Ishikawa (cell line): ENCODE results near the gene FIGN.

ENCODE experiments used
- CEBPB ChIP-seq: IDR thresholded peaks from 2 replicates; pipeline ENCODE4 v1.6.1; 2012
- CREB1 ChIP-seq: IDR thresholded peaks from 2 replicates; pipeline ENCODE4 v1.6.1; 2012; ENCODE audit warnings: low read depth
- EGR1 ChIP-seq: IDR thresholded peaks from 2 replicates; pipeline ENCODE4 v1.6.1; 2012
- EP300 ChIP-seq: IDR thresholded peaks from 2 replicates; pipeline ENCODE4 v1.6.1; 2012; ENCODE audit warnings: borderline replicate concordance
- FOXM1 ChIP-seq: IDR thresholded peaks from 2 replicates; pipeline ENCODE4 v1.6.1; 2012; ENCODE audit warnings: low read depth, borderline replicate concordance
- NFIC ChIP-seq: IDR thresholded peaks from 2 replicates; pipeline ENCODE4 v1.6.1; 2012
- RAD21 ChIP-seq: IDR thresholded peaks from 2 replicates; pipeline ENCODE4 v1.6.1; 2012; ENCODE audit warnings: low read depth
- TAF1 ChIP-seq: IDR thresholded peaks from 2 replicates; pipeline ENCODE4 v1.6.1; 2012; ENCODE audit warnings: low read depth, mild to moderate bottlenecking
- TCF12 ChIP-seq: IDR thresholded peaks from 2 replicates; pipeline ENCODE4 v1.6.1; 2012; ENCODE audit warnings: low read depth
- TEAD4 ChIP-seq: IDR thresholded peaks from 2 replicates; pipeline ENCODE4 v1.6.1; 2012
- USF1 ChIP-seq: IDR thresholded peaks from 2 replicates; pipeline ENCODE4 v1.6.1; 2012
- YY1 ChIP-seq: IDR thresholded peaks from 2 replicates; pipeline ENCODE4 v1.6.1; 2012; ENCODE audit warnings: low read depth
- ZBTB7A ChIP-seq: IDR thresholded peaks from 2 replicates; pipeline ENCODE4 v1.6.1; 2012; ENCODE audit warnings: low read depth
- TF ChIP-seq, protein P1 (sequence below): IDR thresholded peaks from 2 replicates; pipeline ENCODE4 v1.6.1; 2012
- TF ChIP-seq, protein P2 (sequence below): IDR thresholded peaks from 2 replicates; pipeline ENCODE4 v1.6.1; 2012; ENCODE audit warnings: low read depth, mild to moderate bottlenecking

FIGN gene

DNA sequence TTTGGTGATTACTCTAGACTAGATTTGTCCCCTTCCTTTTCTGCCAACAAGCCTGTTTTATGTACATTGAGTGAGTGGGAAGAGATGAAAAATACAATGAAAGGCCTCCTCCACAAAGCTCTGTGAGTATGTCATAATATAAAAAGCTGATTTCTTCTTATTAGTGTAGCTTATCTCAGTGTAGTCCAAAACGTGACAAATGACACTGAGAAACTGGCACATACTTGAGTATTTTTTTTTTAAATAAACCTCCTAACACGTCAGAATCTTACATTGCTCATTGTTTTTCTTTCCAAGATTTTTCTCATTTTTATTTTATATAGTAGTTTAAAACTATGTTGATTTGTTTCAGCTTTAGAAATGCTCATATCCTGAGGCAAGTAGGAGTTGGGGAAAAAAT lies 17.9 kb upstream of the FIGN start:
- TF ChIP-seq TCF12: no peak
- no peak for TF ChIP-seq FOXM1
- no peak for TF ChIP-seq TEAD4
- no peak for TF ChIP-seq ZBTB7A
- no peak for TF ChIP-seq EP300
- no peak for TF ChIP-seq CREB1
- TF ChIP-seq, protein P1, sequence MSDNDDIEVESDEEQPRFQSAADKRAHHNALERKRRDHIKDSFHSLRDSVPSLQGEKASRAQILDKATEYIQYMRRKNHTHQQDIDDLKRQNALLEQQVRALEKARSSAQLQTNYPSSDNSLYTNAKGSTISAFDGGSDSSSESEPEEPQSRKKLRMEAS: no peak
- TF ChIP-seq NFIC: no peak
- no peak for TF ChIP-seq YY1
- TF ChIP-seq, protein P2, sequence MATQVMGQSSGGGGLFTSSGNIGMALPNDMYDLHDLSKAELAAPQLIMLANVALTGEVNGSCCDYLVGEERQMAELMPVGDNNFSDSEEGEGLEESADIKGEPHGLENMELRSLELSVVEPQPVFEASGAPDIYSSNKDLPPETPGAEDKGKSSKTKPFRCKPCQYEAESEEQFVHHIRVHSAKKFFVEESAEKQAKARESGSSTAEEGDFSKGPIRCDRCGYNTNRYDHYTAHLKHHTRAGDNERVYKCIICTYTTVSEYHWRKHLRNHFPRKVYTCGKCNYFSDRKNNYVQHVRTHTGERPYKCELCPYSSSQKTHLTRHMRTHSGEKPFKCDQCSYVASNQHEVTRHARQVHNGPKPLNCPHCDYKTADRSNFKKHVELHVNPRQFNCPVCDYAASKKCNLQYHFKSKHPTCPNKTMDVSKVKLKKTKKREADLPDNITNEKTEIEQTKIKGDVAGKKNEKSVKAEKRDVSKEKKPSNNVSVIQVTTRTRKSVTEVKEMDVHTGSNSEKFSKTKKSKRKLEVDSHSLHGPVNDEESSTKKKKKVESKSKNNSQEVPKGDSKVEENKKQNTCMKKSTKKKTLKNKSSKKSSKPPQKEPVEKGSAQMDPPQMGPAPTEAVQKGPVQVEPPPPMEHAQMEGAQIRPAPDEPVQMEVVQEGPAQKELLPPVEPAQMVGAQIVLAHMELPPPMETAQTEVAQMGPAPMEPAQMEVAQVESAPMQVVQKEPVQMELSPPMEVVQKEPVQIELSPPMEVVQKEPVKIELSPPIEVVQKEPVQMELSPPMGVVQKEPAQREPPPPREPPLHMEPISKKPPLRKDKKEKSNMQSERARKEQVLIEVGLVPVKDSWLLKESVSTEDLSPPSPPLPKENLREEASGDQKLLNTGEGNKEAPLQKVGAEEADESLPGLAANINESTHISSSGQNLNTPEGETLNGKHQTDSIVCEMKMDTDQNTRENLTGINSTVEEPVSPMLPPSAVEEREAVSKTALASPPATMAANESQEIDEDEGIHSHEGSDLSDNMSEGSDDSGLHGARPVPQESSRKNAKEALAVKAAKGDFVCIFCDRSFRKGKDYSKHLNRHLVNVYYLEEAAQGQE: no peak
- no peak for TF ChIP-seq EGR1
- TF ChIP-seq CEBPB: no peak
- no peak for TF ChIP-seq RAD21
- no peak for TF ChIP-seq TAF1
- no peak for TF ChIP-seq USF1

DNA sequence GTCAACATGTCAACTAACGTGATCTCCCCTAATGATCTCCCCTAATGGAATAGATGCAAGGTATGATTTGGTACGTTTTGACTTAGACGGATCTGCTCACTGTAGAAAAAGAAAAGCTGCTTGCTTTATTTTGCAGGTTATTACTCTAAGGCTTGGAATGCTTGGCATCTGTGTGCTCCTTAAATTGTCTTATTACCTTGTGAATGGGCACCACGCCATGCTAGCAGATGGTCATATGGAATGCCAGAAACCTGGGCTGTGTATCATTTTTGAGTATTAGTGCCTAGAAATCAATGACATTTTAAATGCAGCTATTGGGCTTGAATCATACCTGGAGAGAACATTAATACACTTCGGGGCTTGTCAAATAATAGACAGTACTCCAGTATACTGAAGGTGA lies 16.5 kb upstream of the FIGN start:
- TF ChIP-seq EP300: peak; percentile 68; the same call in 1 of the 2 replicates
- TF ChIP-seq TCF12: peak; percentile 80
- 0 out of 2 replicates have a peak, but pooled peaks have one; percentile 23 for TF ChIP-seq FOXM1
- TF ChIP-seq, protein P2: no peak
- TF ChIP-seq ZBTB7A: no peak
- no peak for TF ChIP-seq EGR1
- TF ChIP-seq RAD21: 0 out of 2 replicates have a peak, but pooled peaks have one; percentile 1
- TF ChIP-seq TEAD4: peak; percentile 96
- TF ChIP-seq TAF1: no peak
- peak; percentile 82 for TF ChIP-seq NFIC
- TF ChIP-seq YY1: no peak

DNA sequence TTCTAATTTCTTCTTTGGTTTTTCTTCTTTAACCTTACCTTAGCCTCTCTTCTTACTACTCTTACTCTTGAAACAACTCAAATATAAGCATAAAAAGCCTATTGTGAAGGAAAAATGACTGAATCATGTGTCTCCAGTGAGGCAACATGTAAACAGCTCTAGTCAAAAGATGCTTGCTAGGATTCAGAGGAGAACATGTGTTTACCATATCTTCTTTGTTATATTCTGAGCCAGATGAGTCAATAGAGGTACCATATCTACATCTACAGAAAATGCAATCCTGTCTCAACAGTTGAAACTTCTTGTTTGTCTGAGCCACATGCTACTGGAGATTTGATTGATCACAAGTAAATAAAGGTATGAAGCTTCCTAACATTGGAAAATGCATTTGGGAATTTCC lies 15.9 kb upstream of the FIGN start:
- TF ChIP-seq, protein P2: no peak
- TF ChIP-seq, protein P1: 0 out of 2 replicates have a peak, but pooled peaks have one; percentile 3

- no peak for TF ChIP-seq TEAD4
- TF ChIP-seq, protein P1: no peak
- TF ChIP-seq FOXM1: no peak
- no peak for TF ChIP-seq CREB1
- TF ChIP-seq ZBTB7A: no peak
Observed at GRCh38 chr2:163748420-163748819, 12.6 kb upstream of the FIGN start.

- TF ChIP-seq ZBTB7A: no peak
- no peak for TF ChIP-seq EGR1
- TF ChIP-seq CREB1: no peak
- no peak for TF ChIP-seq EP300
- TF ChIP-seq FOXM1: no peak
- no peak for TF ChIP-seq TEAD4
- TF ChIP-seq TCF12: no peak
- TF ChIP-seq, protein P1: no peak
- no peak for TF ChIP-seq CEBPB
- TF ChIP-seq, protein P2: no peak
- no peak for TF ChIP-seq NFIC
- no peak for TF ChIP-seq USF1
- no peak for TF ChIP-seq TAF1
- TF ChIP-seq RAD21: no peak
- no peak for TF ChIP-seq YY1
Observed at GRCh38 chr2:163741435-163741834, 5.6 kb upstream of the FIGN start.
